SK-N-DZ (cell line): ENCODE results near the gene ITPR1.

Experiments
- DNase-seq: peaks from one replicate; pipeline ENCODE4 v3.0.0-alpha.2; 2015; ENCODE audit warnings: low spot score

The ITPR1 gene

GRCh38 chr3:4716706-4717362 lies 223.7 kb downstream of the ITPR1 start:
- no peak for DNase-seq

GRCh38 chr3:4717363-4717740 lies 224.2 kb downstream of the ITPR1 start:
- no peak for DNase-seq

GRCh38 chr3:4718179-4718736 lies 225.1 kb downstream of the ITPR1 start:
- no peak for DNase-seq

DNA sequence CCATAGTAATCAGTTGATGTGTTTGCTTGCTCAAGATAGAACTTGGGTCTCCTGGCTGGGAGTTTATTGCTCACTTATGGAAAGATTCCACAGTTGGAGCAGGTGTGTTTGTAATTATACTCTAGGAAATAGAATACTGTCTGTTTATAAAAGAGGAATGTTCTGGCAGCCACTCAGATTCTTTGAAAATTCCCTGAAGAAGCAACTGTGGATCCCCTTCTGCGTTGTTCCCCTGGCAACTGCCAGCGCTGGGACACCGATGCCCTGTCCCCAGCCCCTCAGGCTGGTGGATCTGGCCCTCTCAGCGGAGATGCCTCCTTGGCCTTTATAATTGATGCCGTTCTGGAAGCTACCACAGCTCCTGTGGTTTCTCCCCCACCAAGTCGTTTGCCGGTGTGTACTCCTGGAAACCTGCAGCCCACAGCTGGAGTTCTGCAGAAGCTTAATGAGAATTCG lies 225.9 kb downstream of the ITPR1 start:
- no peak for DNase-seq

DNA sequence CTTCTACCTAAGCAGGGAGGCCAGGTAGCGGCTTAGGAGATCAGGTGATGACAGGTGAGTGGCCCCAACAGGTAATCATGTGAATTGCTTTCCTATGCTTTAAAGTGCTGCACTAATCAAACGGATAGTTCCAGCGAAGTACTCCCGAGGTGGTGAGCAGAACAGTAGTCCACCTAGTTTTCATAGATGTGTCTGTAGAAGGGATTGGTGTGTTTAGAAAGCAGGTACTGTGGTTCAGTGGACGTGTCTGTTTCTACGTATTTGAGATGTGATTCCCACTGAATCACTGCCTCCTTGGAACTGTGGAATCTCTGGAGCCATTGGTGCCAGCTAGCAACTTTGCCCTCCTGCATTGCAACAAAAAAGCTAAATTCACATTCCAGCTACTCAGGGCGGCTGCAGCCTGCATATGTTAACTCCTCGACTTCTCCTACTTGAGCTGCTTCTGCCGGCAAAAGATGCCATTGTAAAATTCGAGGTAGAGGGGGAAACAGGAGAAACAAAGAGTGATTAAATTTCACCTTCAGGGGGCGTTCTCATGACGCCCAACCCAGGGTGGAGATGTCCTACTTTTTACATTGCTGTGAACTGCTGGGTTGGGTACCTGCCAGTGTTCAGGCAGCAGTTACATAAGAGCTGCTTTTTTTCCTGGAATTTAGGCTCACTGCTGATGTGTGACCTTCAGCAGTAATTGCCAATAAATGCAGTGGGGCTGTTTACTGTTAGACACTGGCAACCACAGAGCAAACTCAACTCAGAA lies 227.3 kb downstream of the ITPR1 start:
- DNase-seq = no peak

DNA sequence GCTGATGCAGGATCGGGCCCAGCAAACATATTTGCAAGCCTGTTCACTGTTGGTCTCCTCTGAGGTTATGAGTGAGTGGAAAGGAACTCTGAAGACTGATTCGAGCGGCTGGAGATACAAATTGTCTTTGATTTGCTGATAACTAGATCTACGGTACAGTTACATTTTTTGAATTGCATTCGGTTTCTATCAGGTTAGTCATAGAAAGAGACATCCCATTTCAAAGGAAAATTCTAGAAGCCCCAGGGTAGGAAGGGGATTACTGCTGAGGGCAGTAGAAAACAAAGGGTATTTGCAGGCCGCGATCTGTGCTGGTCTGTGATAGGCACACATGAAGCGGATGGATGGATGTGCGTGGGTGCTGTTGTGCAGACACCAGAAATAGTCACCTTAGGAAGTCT lies 228.4 kb downstream of the ITPR1 start:
- no peak for DNase-seq

DNA sequence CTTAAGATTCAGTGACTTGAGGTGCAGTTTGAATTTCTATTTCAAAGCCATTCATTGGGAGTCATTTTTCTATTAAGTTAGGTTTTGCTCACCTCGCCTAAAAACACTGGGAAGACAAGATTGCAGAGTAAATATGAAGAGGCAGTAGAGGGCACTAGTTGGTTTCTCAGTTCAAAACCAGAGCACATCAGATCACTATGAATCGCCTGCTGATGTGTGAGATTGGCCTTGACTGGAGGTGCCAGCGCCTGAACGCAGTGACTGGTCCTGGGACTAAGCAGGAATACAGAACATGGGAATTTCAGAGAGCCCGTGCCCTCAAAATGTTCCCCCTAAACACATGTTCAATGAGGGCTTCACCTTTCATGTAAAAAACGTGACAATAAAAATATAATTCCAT lies 229.0 kb downstream of the ITPR1 start:
- peak; percentile 51 for DNase-seq

- DNase-seq = no peak
Measured at GRCh38 chr3:4724051-4724629, 231.0 kb downstream of the ITPR1 start.

GRCh38 chr3:4726549-4726948 lies 233.4 kb downstream of the ITPR1 start:
- DNase-seq = no peak

- DNase-seq = no peak
Measured at GRCh38 chr3:4729061-4729973, 236.2 kb downstream of the ITPR1 start.

- no peak for DNase-seq
Measured at GRCh38 chr3:4730719-4731118, 237.6 kb downstream of the ITPR1 start.

DNA sequence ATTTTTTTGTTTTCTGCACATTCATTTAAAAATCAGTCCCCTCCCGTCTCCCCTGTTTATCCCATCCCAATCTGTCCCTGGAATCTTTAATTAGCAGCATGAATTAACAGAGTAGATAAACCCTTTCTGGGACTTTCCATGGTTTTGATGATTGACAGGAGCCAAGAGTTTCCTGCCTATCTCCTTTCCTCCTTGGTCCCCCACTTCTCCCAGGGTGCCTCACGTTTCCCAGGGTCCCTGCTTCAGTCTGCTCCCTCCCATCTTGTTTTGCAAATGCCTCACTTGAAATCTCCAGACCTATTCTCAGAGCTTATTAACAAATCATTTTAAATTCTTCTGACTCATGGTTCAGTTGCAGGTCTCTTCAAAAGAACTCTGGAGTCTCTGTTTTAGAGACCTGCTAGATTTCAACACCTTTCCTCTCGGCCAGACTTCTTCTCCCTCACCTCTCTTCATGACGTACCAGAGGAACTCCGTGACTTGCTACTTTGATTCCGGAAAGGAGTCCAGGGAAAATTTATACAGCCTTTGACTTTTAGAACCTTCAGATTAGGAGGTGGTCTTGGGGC lies 238.5 kb downstream of the ITPR1 start:
- no peak for DNase-seq

GRCh38 chr3:4732925-4733324 lies 239.8 kb downstream of the ITPR1 start:
- no peak for DNase-seq

DNA sequence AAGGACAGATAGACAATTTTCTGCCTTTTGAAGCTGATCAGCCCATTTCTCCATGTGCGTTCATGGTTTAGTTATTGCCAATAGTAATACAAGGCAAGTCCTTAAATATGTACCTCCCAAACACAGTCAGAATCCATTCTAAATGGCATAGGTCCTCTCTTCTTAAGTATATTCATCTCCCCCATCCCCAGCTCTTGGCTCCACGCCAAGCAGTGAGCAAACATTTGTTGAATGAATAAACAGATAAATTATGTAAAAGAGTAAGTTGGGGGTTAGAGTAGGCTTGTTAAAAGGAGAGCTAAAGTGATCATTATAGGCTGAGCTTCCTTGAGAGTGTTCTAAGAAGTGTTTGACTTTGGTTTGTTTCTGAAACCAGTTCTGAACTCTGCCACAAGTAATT lies 241.3 kb downstream of the ITPR1 start:
- no peak for DNase-seq

GRCh38 chr3:4735243-4735642 lies 242.1 kb downstream of the ITPR1 start:
- DNase-seq = no peak

- no peak for DNase-seq
Measured at GRCh38 chr3:4736284-4736861, 243.2 kb downstream of the ITPR1 start.

DNA sequence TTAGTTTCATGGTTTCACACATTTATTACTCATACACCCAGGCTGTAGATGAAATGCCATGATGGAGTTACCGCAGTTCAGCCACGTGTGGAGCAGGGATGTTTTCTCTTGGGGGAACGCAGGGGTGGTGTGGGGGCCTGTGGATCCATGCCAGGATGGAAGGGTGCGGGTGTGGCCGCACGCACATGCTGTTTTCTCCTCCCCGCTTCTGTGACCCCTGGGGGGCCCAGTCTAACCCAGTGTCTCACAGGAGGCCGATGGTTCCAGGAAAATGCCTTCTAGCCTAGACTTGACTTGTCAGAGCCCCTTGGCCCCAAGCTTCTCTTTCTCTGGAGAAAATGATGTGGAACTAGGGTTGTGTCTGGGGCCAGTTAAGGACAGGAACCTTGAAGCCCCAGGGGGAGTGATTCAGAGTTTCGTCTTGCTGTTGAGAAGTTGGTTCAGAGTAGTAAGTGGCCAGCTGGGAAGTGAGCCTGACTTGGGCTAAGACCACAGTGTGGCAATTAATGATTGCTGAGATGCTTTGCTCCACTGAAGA lies 245.7 kb downstream of the ITPR1 start:
- DNase-seq = no peak

GRCh38 chr3:4739289-4740236 lies 246.4 kb downstream of the ITPR1 start:
- no peak for DNase-seq

DNA sequence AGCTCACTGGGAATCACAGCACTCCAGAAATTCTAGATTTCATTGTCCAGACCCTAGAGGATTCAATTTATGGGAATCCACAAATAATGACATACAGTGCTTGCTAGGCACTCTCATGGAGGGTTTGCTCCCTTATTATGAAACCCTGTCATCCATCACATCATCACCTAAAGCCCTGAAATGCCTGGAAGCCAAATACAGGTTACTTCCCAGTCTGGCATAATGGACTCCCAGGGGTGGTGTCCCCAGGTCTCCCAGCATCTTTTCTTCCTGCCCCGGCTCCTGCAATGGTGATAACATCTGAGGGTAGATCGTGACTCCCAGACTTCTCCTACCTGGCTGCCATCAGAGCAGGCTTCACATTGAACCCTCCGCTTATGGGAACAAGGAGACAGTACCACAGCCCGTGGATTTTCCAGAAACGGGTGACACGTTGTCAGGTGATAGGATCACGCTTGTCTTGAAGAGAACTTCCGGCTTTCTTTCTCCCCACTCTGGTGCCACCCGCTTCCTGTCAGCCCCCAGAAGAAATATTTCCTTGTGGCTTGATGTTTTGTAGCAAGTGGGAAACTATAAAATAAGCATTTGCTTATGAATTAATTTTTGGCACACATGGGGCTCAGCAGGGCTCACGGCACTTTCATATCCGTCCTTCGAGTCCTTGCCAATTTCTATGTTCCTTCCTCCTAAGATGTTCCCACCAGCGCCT lies 247.4 kb downstream of the ITPR1 start:
- DNase-seq = no peak
